HepG2 (cell line): ENCODE measurements around the gene ZNF221. TPM values are rescaled to one million over a fixed set of nuclear protein-coding genes. Genes with fewer than 3 reads are reported as not detected.
A peak's percentile ranks its signal among the peaks of the same experiment; 100 is the strongest.

Experiments used
- ARHGAP35 ChIP-seq: sonication (generic); formaldehyde crosslinking; IDR thresholded peaks from 2 replicates; pipeline ENCODE4 v1.9.0; 2022; ENCODE audit warnings: mild to moderate bottlenecking, inconsistent platforms, moderate library complexity, missing genetic modification reagents, borderline replicate concordance
- CC2D1A ChIP-seq: sonication (generic); formaldehyde crosslinking; IDR thresholded peaks from 2 replicates; pipeline ENCODE4 v1.8.1; 2023; ENCODE audit warnings: mild to moderate bottlenecking, missing genetic modification reagents
- EEA1 ChIP-seq: sonication (generic); formaldehyde crosslinking; IDR thresholded peaks from 2 replicates; pipeline ENCODE4 v1.5.1; 2020; ENCODE audit warnings: mild to moderate bottlenecking, missing genetic modification reagents, borderline replicate concordance
- KMT2B ChIP-seq: IDR thresholded peaks from 2 replicates; pipeline ENCODE4 v1.6.1; 2016; ENCODE audit warnings: missing genetic modification reagents, missing compliant biosample characterization
- NFIC ChIP-seq: IDR thresholded peaks from 2 replicates; pipeline ENCODE4 v1.6.1; 2012; ENCODE audit warnings: mild to moderate bottlenecking, low read length, inconsistent platforms
- SMAD3 ChIP-seq: sonication (generic); formaldehyde crosslinking; IDR thresholded peaks from 2 replicates; pipeline ENCODE4 v1.4.0; 2020; ENCODE audit warnings: missing genetic modification reagents
- SNAPC2 ChIP-seq: sonication (generic); formaldehyde crosslinking; IDR thresholded peaks from 2 replicates; pipeline ENCODE4 v1.8.1; 2022; ENCODE audit warnings: mild to moderate bottlenecking, missing genetic modification reagents
- SP1 ChIP-seq, 2 experiments: fragments of 450-650 bp in 1 of 2; sonication (generic) in 1 of 2; formaldehyde crosslinking in 1 of 2; IDR thresholded peaks; 2 replicates each; pipeline versions ENCODE4 v1.4.0 to v1.6.1; 2016 to 2020; ENCODE audit warnings: missing genetic modification reagents in 1 of 2
- SRSF1 ChIP-seq: fragments of 200-400 bp; formaldehyde crosslinking; optimal IDR thresholded peaks from 2 replicates; pipeline ENCODE3; 2017; ENCODE audit warnings: mild to moderate bottlenecking, low read depth, low read length, moderate library complexity
- TAF1 ChIP-seq: sonication (generic); formaldehyde crosslinking; IDR thresholded peaks from 2 replicates; pipeline ENCODE4 v1.4.0; 2020; ENCODE audit warnings: missing genetic modification reagents
- YEATS4 ChIP-seq: sonication (generic); formaldehyde crosslinking; IDR thresholded peaks from 2 replicates; pipeline ENCODE4 v1.4.0; 2020; ENCODE audit warnings: missing genetic modification reagents, borderline replicate concordance
- ZMYM4 ChIP-seq: sonication (generic); formaldehyde crosslinking; IDR thresholded peaks from 2 replicates; pipeline ENCODE4 v1.8.1; 2023; ENCODE audit warnings: mild to moderate bottlenecking, missing genetic modification reagents
- ZNF326 ChIP-seq: sonication (generic); formaldehyde crosslinking; IDR thresholded peaks from 2 replicates; pipeline ENCODE4 v1.4.0; 2020; ENCODE audit warnings: missing genetic modification reagents, borderline replicate concordance
- ZNF569 ChIP-seq: sonication (generic); formaldehyde crosslinking; IDR thresholded peaks from 2 replicates; pipeline ENCODE4 v1.5.0; 2020; ENCODE audit warnings: mild to moderate bottlenecking, missing genetic modification reagents, moderate library complexity, borderline replicate concordance
- polyA plus RNA-seq, 8 experiments: library from polyadenylated mRNA; depleted of rRNA in 3 of 8; stranded (reverse) in 7 of 8; unstranded in 1 of 8; fragments of >200 nt; fragmentation: Illumina TruSeq in 4 of 8; extraction: Trizol in 4 of 8; gene quantifications; 2 replicates each; pipeline versions ENCODE4 v1.2.1 to v1.2.3, GENCODE V29; 2011 to 2016; ENCODE audit warnings: low read depth in 4 of 8, missing spikeins in 1 of 8, mixed read lengths in 1 of 8; ENCODE audit not compliant: insufficient read depth in 1 of 8
- total RNA-seq, 5 experiments: library from RNA; depleted of rRNA; stranded (reverse); fragments of >200 nt; fragmentation: Illumina TruSeq; extraction: Trizol; gene quantifications; 2 replicates each; pipeline ENCODE4 v1.2.3, GENCODE V29; 2016; ENCODE audit warnings: low read depth in 1 of 5
- TF ChIP-seq, protein P1 (sequence below): sonication (generic); formaldehyde crosslinking; IDR thresholded peaks from 2 replicates; pipeline ENCODE4 v1.4.0; 2020; ENCODE audit warnings: missing genetic modification reagents
- TF ChIP-seq, protein P2 (sequence below): IDR thresholded peaks from 2 replicates; pipeline ENCODE4 v1.6.1; 2016; ENCODE audit warnings: low read depth, missing genetic modification reagents, missing compliant biosample characterization
- TF ChIP-seq, protein P3 (sequence below): sonication (generic); formaldehyde crosslinking; IDR thresholded peaks from 2 replicates; pipeline ENCODE4 v1.4.0; 2020; ENCODE audit warnings: missing genetic modification reagents; ENCODE audit errors: not compliant biosample characterization

ZNF221 gene
- total and polyA plus RNA-seq, 2 of the 13 experiments (the other 11 are each of a cell fraction or from before 2014, with no cell fraction given), result 0.48 to 3.4 TPM

GRCh38 chr19:43934985-43935708 is 15.9 kb upstream of the ZNF221 start, which contains the start of gene ZNF45 (continued):
- TF ChIP-seq, protein P1, sequence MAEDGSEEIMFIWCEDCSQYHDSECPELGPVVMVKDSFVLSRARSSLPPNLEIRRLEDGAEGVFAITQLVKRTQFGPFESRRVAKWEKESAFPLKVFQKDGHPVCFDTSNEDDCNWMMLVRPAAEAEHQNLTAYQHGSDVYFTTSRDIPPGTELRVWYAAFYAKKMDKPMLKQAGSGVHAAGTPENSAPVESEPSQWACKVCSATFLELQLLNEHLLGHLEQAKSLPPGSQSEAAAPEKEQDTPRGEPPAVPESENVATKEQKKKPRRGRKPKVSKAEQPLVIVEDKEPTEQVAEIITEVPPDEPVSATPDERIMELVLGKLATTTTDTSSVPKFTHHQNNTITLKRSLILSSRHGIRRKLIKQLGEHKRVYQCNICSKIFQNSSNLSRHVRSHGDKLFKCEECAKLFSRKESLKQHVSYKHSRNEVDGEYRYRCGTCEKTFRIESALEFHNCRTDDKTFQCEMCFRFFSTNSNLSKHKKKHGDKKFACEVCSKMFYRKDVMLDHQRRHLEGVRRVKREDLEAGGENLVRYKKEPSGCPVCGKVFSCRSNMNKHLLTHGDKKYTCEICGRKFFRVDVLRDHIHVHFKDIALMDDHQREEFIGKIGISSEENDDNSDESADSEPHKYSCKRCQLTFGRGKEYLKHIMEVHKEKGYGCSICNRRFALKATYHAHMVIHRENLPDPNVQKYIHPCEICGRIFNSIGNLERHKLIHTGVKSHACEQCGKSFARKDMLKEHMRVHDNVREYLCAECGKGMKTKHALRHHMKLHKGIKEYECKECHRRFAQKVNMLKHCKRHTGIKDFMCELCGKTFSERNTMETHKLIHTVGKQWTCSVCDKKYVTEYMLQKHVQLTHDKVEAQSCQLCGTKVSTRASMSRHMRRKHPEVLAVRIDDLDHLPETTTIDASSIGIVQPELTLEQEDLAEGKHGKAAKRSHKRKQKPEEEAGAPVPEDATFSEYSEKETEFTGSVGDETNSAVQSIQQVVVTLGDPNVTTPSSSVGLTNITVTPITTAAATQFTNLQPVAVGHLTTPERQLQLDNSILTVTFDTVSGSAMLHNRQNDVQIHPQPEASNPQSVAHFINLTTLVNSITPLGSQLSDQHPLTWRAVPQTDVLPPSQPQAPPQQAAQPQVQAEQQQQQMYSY (CRISPR knock-in tag), result no peak
- TF ChIP-seq, protein P2, sequence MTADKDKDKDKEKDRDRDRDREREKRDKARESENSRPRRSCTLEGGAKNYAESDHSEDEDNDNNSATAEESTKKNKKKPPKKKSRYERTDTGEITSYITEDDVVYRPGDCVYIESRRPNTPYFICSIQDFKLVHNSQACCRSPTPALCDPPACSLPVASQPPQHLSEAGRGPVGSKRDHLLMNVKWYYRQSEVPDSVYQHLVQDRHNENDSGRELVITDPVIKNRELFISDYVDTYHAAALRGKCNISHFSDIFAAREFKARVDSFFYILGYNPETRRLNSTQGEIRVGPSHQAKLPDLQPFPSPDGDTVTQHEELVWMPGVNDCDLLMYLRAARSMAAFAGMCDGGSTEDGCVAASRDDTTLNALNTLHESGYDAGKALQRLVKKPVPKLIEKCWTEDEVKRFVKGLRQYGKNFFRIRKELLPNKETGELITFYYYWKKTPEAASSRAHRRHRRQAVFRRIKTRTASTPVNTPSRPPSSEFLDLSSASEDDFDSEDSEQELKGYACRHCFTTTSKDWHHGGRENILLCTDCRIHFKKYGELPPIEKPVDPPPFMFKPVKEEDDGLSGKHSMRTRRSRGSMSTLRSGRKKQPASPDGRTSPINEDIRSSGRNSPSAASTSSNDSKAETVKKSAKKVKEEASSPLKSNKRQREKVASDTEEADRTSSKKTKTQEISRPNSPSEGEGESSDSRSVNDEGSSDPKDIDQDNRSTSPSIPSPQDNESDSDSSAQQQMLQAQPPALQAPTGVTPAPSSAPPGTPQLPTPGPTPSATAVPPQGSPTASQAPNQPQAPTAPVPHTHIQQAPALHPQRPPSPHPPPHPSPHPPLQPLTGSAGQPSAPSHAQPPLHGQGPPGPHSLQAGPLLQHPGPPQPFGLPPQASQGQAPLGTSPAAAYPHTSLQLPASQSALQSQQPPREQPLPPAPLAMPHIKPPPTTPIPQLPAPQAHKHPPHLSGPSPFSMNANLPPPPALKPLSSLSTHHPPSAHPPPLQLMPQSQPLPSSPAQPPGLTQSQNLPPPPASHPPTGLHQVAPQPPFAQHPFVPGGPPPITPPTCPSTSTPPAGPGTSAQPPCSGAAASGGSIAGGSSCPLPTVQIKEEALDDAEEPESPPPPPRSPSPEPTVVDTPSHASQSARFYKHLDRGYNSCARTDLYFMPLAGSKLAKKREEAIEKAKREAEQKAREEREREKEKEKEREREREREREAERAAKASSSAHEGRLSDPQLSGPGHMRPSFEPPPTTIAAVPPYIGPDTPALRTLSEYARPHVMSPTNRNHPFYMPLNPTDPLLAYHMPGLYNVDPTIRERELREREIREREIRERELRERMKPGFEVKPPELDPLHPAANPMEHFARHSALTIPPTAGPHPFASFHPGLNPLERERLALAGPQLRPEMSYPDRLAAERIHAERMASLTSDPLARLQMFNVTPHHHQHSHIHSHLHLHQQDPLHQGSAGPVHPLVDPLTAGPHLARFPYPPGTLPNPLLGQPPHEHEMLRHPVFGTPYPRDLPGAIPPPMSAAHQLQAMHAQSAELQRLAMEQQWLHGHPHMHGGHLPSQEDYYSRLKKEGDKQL, result no peak
- no peak for TF ChIP-seq ZNF569
- TF ChIP-seq, protein P3, sequence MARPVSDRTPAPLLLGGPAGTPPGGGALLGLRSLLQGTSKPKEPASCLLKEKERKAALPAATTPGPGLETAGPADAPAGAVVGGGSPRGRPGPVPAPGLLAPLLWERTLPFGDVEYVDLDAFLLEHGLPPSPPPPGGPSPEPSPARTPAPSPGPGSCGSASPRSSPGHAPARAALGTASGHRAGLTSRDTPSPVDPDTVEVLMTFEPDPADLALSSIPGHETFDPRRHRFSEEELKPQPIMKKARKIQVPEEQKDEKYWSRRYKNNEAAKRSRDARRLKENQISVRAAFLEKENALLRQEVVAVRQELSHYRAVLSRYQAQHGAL (CRISPR knock-in tag), result no peak
- TF ChIP-seq SNAPC2 (CRISPR knock-in tag), result no peak
- no peak for TF ChIP-seq SMAD3 (CRISPR knock-in tag)
- TF ChIP-seq TAF1 (CRISPR knock-in tag), result peak; percentile 70
- TF ChIP-seq CC2D1A, result peak; percentile 79; the same call in 1 of the 2 replicates
- TF ChIP-seq ARHGAP35, result no peak
- TF ChIP-seq KMT2B (CRISPR knock-in tag), result peak; percentile 80
- TF ChIP-seq ZNF326 (CRISPR knock-in tag), result no peak
- TF ChIP-seq YEATS4 (CRISPR knock-in tag), result peak; percentile 67; the same call in 1 of the 2 replicates
- no peak for TF ChIP-seq NFIC
- no peak for TF ChIP-seq SRSF1
- peak; percentile 78; the same call in 1 of the 2 replicates for TF ChIP-seq ZMYM4 (CRISPR knock-in tag)
- TF ChIP-seq SP1 (IDR thresholded peaks at IDR 0.05), result no peak
- TF ChIP-seq SP1 (CRISPR knock-in tag; IDR thresholded peaks at IDR 0.05), result peak; percentile 44; the same call in 1 of the 2 replicates
- TF ChIP-seq EEA1 (CRISPR knock-in tag), result no peak
